Upper lobe of left lung (tissue), 6 donors: ENCODE measurements around the gene DRC3. TPM values are rescaled to one million over a fixed set of nuclear protein-coding genes. Genes with fewer than 3 reads are reported as not detected.

Source experiments
- ATAC-seq, 2 donors: fragments of 200-7000 bp; cut with Tn5 transposase; one replicate each; pipeline ENCODE4 v1.9.1; 2022; ENCODE audit warnings: mild to moderate bottlenecking in 2 of 2, moderate library complexity in 2 of 2; ENCODE audit not compliant: low FRiP score in 2 of 2
- DNase-seq, 2 donors: peaks; one replicate each; pipeline ENCODE4 v3.0.0-alpha.2; 2019 to 2020
- H3K27ac ChIP-seq, 4 donors: fragments of 200-600 bp; sonication (generic); one replicate each; pipeline ENCODE4 v1.5.1; 2016 to 2019
- H3K27me3 ChIP-seq, 4 donors: fragments of 200-600 bp; sonication (generic); one replicate each; pipeline ENCODE4 v1.5.1; 2017 to 2019
- H3K36me3 ChIP-seq, 4 donors: fragments of 200-600 bp; sonication (generic); one replicate each; pipeline ENCODE4 v1.5.1; 2016 to 2019
- H3K4me1 ChIP-seq, 4 donors: fragments of 200-600 bp; sonication (generic); one replicate each; pipeline ENCODE4 v1.5.1; 2018 to 2019
- H3K4me3 ChIP-seq, 4 donors: fragments of 200-600 bp; sonication (generic); one replicate each; pipeline ENCODE4 v1.5.1; 2017 to 2019; ENCODE audit warnings: mild to moderate bottlenecking in 2 of 4, moderate library complexity in 1 of 4
- H3K9me3 ChIP-seq, 4 donors: fragments of 200-600 bp; sonication (generic); one replicate each; pipeline ENCODE4 v1.5.1; 2018 to 2019
- CTCF ChIP-seq, 6 experiments: fragments of 450-650 bp in 4 of 6; fragments of 200-600 bp in 2 of 6; sonication (generic) in 2 of 6; IDR thresholded peaks; one replicate each; pipeline ENCODE4 v1.5.1; 2016 to 2019; ENCODE audit warnings: antibody characterized with exemption in 6 of 6
- EP300 ChIP-seq, 4 donors: sonication (generic); formaldehyde crosslinking; IDR thresholded peaks; one replicate each; pipeline ENCODE4 v1.5.1; 2017; ENCODE audit warnings: antibody characterized with exemption in 4 of 4, control low read depth in 2 of 4
- POLR2A ChIP-seq, 4 donors: fragments of 450-650 bp; IDR thresholded peaks; one replicate each; pipeline ENCODE4 v1.5.1; 2016 to 2017; ENCODE audit warnings: antibody characterized with exemption in 4 of 4, mild to moderate bottlenecking in 2 of 4
- POLR2AphosphoS5 ChIP-seq, 2 donors: sonication (generic); formaldehyde crosslinking; IDR thresholded peaks; one replicate each; pipeline ENCODE4 v1.5.1; 2017; ENCODE audit warnings: antibody characterized with exemption in 2 of 2
- WGBS, 2 donors: methylation state at CpG; one replicate each; pipeline ENCODE4 v1.1.5; 2017 to 2018; 5-methylcytosine and 5-hydroxymethylcytosine counted together
- total RNA-seq, 6 donors: library from RNA; depleted of rRNA in 4 of 6; stranded (reverse); fragments of >200 nt in 4 of 6; gene quantifications; one replicate each; pipeline versions ENCODE4 v1.1.0 to v1.2.1, GENCODE V29; 2016 to 2021
- donor health status: DM: no; HTN: no; CAD: no; lungs with moderate emphysema.
- donor health status: DM: no; HTN: yes; CAD: no; lungs with severe emphysema.

Gene DRC3
- total RNA-seq, 6 donors from 2014 or later, result 1.5 to 46.2 (median 11.4) TPM

- no peak overlapping the region for H3K4me3 ChIP-seq
- no peak overlapping the region for H3K27ac ChIP-seq
- TF ChIP-seq CTCF (IDR thresholded peaks at IDR 0.05) (no peak), POLR2A (IDR thresholded peaks at IDR 0.05) (no peak), POLR2AphosphoS5 (IDR thresholded peaks at IDR 0.05) (no peak), EP300 (IDR thresholded peaks at IDR 0.05) (no peak)
- ATAC-seq, result no peak
- no peaks in the 10 kb centered on the region for H3K27me3 ChIP-seq
- H3K4me1 ChIP-seq, result peaks cover 27 to 42% (median 33%) of the 10 kb centered on the region in 4 donors
- no peaks in the 10 kb centered on the region for H3K36me3 ChIP-seq
- 61 to 64% methylated on average over 5 of the region's 5 CpGs for WGBS, 2 donors
- DNase-seq, result no peak
- no peaks in the 10 kb centered on the region for H3K9me3 ChIP-seq
Measured at GRCh38 chr17:17926840-17927449, 45.7 kb upstream of the DRC3 start.

- Histone ChIP-seq H3K27me3 (no peaks in the 10 kb centered on the region), H3K9me3 (no peaks in the 10 kb centered on the region), H3K27ac (peak overlapping the region; percentile 23 to 59 (median 49)), H3K4me3 (no peak overlapping the region), H3K36me3 (no peaks in the 10 kb centered on the region), H3K4me1 (peaks cover 15 to 27% (median 22%) of the 10 kb centered on the region in 4 donors)
- DNase-seq (no peak), ATAC-seq (peak; percentile 7 to 23)
- no peak for TF ChIP-seq POLR2A (IDR thresholded peaks at IDR 0.05)
- TF ChIP-seq POLR2AphosphoS5 (IDR thresholded peaks at IDR 0.05), result no peak
- no peak for TF ChIP-seq CTCF (IDR thresholded peaks at IDR 0.05)
- TF ChIP-seq EP300 (IDR thresholded peaks at IDR 0.05), result no peak
- WGBS, 2 donors, result 53 to 56% methylated on average over 12 of the region's 12 CpGs
Measured at GRCh38 chr17:17928398-17929287, 44.0 kb upstream of the DRC3 start.

GRCh38 chr17:17929655-17930380 is 42.8 kb upstream of the DRC3 start:
- ATAC-seq, result peak; percentile 32 to 47
- Histone ChIP-seq H3K27ac (peak overlapping the region; percentile 33 to 59 (median 49)), H3K27me3 (no peaks in the 10 kb centered on the region), H3K4me1 (peaks cover 15 to 31% (median 25%) of the 10 kb centered on the region in 4 donors), H3K9me3 (no peaks in the 10 kb centered on the region), H3K36me3 (no peaks in the 10 kb centered on the region), H3K4me3 (no peak overlapping the region)
- TF ChIP-seq CTCF (IDR thresholded peaks at IDR 0.05), result no peak
- 59 to 77% methylated on average over 2 of the region's 2 CpGs for WGBS, 2 donors
- no peak for DNase-seq

- DNase-seq (no peak), ATAC-seq (no peak)
- Histone ChIP-seq H3K9me3 (no peaks in the 10 kb centered on the region), H3K4me3 (no peak overlapping the region), H3K4me1 (peaks cover 22 to 40% (median 32%) of the 10 kb centered on the region in 4 donors), H3K27ac (peak overlapping the region in 2 of 4 donors; percentile 49 to 56), H3K27me3 (no peaks in the 10 kb centered on the region), H3K36me3 (no peaks in the 10 kb centered on the region)
- TF ChIP-seq CTCF (IDR thresholded peaks at IDR 0.05) (no peak), EP300 (IDR thresholded peaks at IDR 0.05) (no peak), POLR2A (IDR thresholded peaks at IDR 0.05) (no peak), POLR2AphosphoS5 (IDR thresholded peaks at IDR 0.05) (no peak)
Measured at GRCh38 chr17:17930674-17931073, 42.0 kb upstream of the DRC3 start.
